Osteocyte (in vitro differentiated cells): ENCODE data around the gene PPM1H. TPM values are rescaled to one million over a fixed set of nuclear protein-coding genes. Genes with fewer than 3 reads are reported as not detected.

ENCODE experiments used
- DNase-seq: peaks from one replicate; pipeline ENCODE4 v3.0.0; 2021; ENCODE audit warnings: mixed read lengths; ENCODE audit not compliant: unreplicated experiment; ENCODE audit errors: extremely low spot score
- H3K27ac Mint-ChIP-seq: one replicate; pipeline ENCODE4 v1.8.0; 2021; ENCODE audit warnings: mild to moderate bottlenecking, mixed read lengths; ENCODE audit not compliant: unreplicated experiment
- H3K27me3 Mint-ChIP-seq: one replicate; pipeline ENCODE4 v1.8.0; 2021; ENCODE audit warnings: mixed read lengths; ENCODE audit not compliant: unreplicated experiment
- H3K36me3 Mint-ChIP-seq: one replicate; pipeline ENCODE4 v1.8.0; 2021; ENCODE audit warnings: mixed read lengths; ENCODE audit not compliant: unreplicated experiment
- H3K4me1 Mint-ChIP-seq: one replicate; pipeline ENCODE4 v1.8.0; 2021; ENCODE audit warnings: mixed read lengths; ENCODE audit not compliant: unreplicated experiment
- H3K4me3 Mint-ChIP-seq: one replicate; pipeline ENCODE4 v1.8.0; 2021; ENCODE audit warnings: mild to moderate bottlenecking, moderate library complexity, mixed read lengths; ENCODE audit not compliant: unreplicated experiment
- H3K9me3 Mint-ChIP-seq: one replicate; pipeline ENCODE4 v1.8.0; 2021; ENCODE audit warnings: mixed read lengths; ENCODE audit not compliant: unreplicated experiment
- CTCF ChIP-seq: fragments of 200-600 bp; sonication (generic); IDR thresholded peaks from 2 replicates; pipeline ENCODE4 v1.5.0; 2021; ENCODE audit warnings: antibody characterized with exemption, mild to moderate bottlenecking, moderate library complexity
- total RNA-seq: library from RNA; stranded (reverse); gene quantifications from 2 replicates; pipeline ENCODE4 v1.2.1, GENCODE V29; 2021

Gene PPM1H
- total RNA-seq, 1 donor from 2014 or later = 60.8 TPM

- H3K4me3 Mint-ChIP-seq = no peak overlapping the region
- TF ChIP-seq CTCF = no peak
- no peaks in the 10 kb centered on the region for H3K9me3 Mint-ChIP-seq
- DNase-seq = no peak
- peaks cover 21% of the 10 kb centered on the region for H3K36me3 Mint-ChIP-seq
- no peak overlapping the region for H3K27ac Mint-ChIP-seq
- peaks cover 17% of the 10 kb centered on the region for H3K4me1 Mint-ChIP-seq
- H3K27me3 Mint-ChIP-seq = no peaks in the 10 kb centered on the region
Measured at GRCh38 chr12:62832558-62832957, 102.4 kb downstream of the PPM1H start.

DNA sequence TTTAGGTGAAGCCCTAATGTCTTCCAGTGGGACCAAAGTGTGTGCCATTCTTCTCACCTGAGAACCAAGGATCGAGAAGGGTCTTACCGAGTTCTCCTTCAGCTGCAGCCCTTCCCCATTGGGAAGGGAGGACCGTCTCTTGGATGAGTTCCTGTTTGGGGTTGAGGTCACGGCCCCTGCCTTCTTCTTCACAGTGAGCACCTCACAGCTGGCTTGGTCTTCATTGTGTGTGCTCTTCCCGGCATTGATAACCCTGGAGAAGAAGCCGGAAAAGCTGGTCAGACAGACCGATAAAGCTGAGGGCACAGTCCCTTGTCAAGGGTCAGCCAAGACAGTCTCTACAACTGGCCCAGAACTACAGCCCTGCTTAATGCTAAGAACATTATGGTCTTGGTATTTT lies 102.9 kb downstream of the PPM1H start:
- peaks cover 17% of the 10 kb centered on the region for H3K4me1 Mint-ChIP-seq
- no peaks in the 10 kb centered on the region for H3K27me3 Mint-ChIP-seq
- DNase-seq = no peak
- H3K27ac Mint-ChIP-seq = no peak overlapping the region
- no peak for TF ChIP-seq CTCF
- H3K9me3 Mint-ChIP-seq = no peaks in the 10 kb centered on the region
- H3K4me3 Mint-ChIP-seq = no peak overlapping the region
- peaks cover 21% of the 10 kb centered on the region for H3K36me3 Mint-ChIP-seq

- no peak for DNase-seq
- Mint-ChIP-seq H3K9me3 (peaks cover 5% of the 10 kb centered on the region), H3K4me1 (no peaks in the 10 kb centered on the region), H3K4me3 (no peak overlapping the region), H3K27me3 (no peaks in the 10 kb centered on the region), H3K36me3 (peaks cover 30% of the 10 kb centered on the region), H3K27ac (no peak overlapping the region)
- TF ChIP-seq CTCF = no peak
Measured at GRCh38 chr12:62827855-62828254, 107.1 kb downstream of the PPM1H start.

GRCh38 chr12:62827042-62827441 lies 107.9 kb downstream of the PPM1H start:
- no peaks in the 10 kb centered on the region for H3K27me3 Mint-ChIP-seq
- peak; percentile 14 for TF ChIP-seq CTCF
- no peak for DNase-seq
- no peak overlapping the region for H3K27ac Mint-ChIP-seq
- no peak overlapping the region for H3K4me3 Mint-ChIP-seq
- H3K9me3 Mint-ChIP-seq = peaks cover 5% of the 10 kb centered on the region
- H3K36me3 Mint-ChIP-seq = peaks cover 35% of the 10 kb centered on the region
- H3K4me1 Mint-ChIP-seq = no peaks in the 10 kb centered on the region

- peaks cover 4% of the 10 kb centered on the region for H3K9me3 Mint-ChIP-seq
- H3K4me3 Mint-ChIP-seq = peak overlapping the region; percentile 50
- peaks cover 30% of the 10 kb centered on the region for H3K4me1 Mint-ChIP-seq
- TF ChIP-seq CTCF = peak; percentile 29
- no peaks in the 10 kb centered on the region for H3K27me3 Mint-ChIP-seq
- H3K27ac Mint-ChIP-seq = peak overlapping the region; percentile 75
- no peak for DNase-seq
- peaks cover 22% of the 10 kb centered on the region for H3K36me3 Mint-ChIP-seq
Measured at GRCh38 chr12:62817556-62818271, 117.2 kb downstream of the PPM1H start.
